Stimulated activated naive CD8-positive, alpha-beta T cell treated with anti-CD3 and anti-CD28 coated beads, Interleukin-15, Interleukin-2, amounts not matched to agents 100 U/mL and 50 U/mL, for 24 hours (primary cell): ENCODE results near the gene KATNAL2.

Source experiments
- ATAC-seq: fragments of 150-1000 bp; cut with Tn5 transposase; one replicate; pipeline ENCODE4 v1.10.0; 2021
- DNase-seq: peaks from one replicate; pipeline ENCODE4 v3.0.0; 2021

Gene KATNAL2

GRCh38 chr18:47113796-47114540 lies 196.6 kb downstream of the KATNAL2 start:
- ATAC-seq, result no peak

GRCh38 chr18:47115205-47115604 lies 197.8 kb downstream of the KATNAL2 start:
- DNase-seq (no peak), ATAC-seq (no peak)

More at GRCh38 chr18:47113796-47114540, 196.6 kb downstream of the KATNAL2 start:
- no peak for DNase-seq

- ATAC-seq (no peak), DNase-seq (no peak)
Measured at GRCh38 chr18:47118981-47119380, 201.6 kb downstream of the KATNAL2 start.

GRCh38 chr18:47120428-47120827 lies 203.0 kb downstream of the KATNAL2 start:
- ATAC-seq (peak; percentile 83), DNase-seq (no peak)

- ATAC-seq (no peak), DNase-seq (no peak)
Measured at GRCh38 chr18:47121146-47121545, 203.7 kb downstream of the KATNAL2 start.

GRCh38 chr18:47141289-47141688 lies 223.9 kb downstream of the KATNAL2 start:
- no peak for ATAC-seq
- no peak for DNase-seq

- no peak for DNase-seq
- no peak for ATAC-seq
Measured at GRCh38 chr18:47143153-47143552, 225.8 kb downstream of the KATNAL2 start.

GRCh38 chr18:47143899-47144485 lies 226.6 kb downstream of the KATNAL2 start:
- DNase-seq (no peak), ATAC-seq (no peak)

- no peak for DNase-seq
- no peak for ATAC-seq
Measured at GRCh38 chr18:47146206-47146605, 228.8 kb downstream of the KATNAL2 start.

GRCh38 chr18:47149457-47150028 lies 232.1 kb downstream of the KATNAL2 start:
- ATAC-seq, result no peak
- peak; percentile 6 for DNase-seq

GRCh38 chr18:47150029-47150823 lies 232.8 kb downstream of the KATNAL2 start, which contains the start of gene HDHD2:
Gene HDHD2 (minus strand): TSS chr18:47150500. CDS start chr18:47136439, 14,061 bp downstream.
- peak; percentile 89 for DNase-seq
- ATAC-seq, result peak; percentile 91

GRCh38 chr18:47150824-47151366 lies 233.5 kb downstream of the KATNAL2 start:
- DNase-seq (peak; percentile 7), ATAC-seq (peak; percentile 8)

- no peak for DNase-seq
- ATAC-seq, result no peak
Measured at GRCh38 chr18:47151439-47151838, 234.0 kb downstream of the KATNAL2 start.
